Thoracic aorta (tissue), 2 donors: ENCODE results near the gene MGLL. TPM values are rescaled to one million over a fixed set of nuclear protein-coding genes. Genes with fewer than 3 reads are reported as not detected.
A peak's percentile ranks its signal among the peaks of the same experiment; 100 is the strongest.

ENCODE experiments used
- ATAC-seq: fragments of 150-250 bp; one replicate; pipeline ENCODE4 v1.8.0; 2017; ENCODE audit warnings: low read depth; ENCODE audit not compliant: insufficient number of reproducible peaks, low FRiP score
- DNase-seq: peaks from one replicate; pipeline ENCODE4 v3.0.0-alpha.2; 2020; ENCODE audit warnings: low spot score
- H3K27ac ChIP-seq, 2 donors: fragments of 200-600 bp; sonication (generic); 1 replicate in 1 of 2; 2 replicates in 1 of 2; pipeline ENCODE4 v1.5.1; 2016; ENCODE audit warnings: mild to moderate bottlenecking in 2 of 2, moderate library complexity in 2 of 2
- H3K27me3 ChIP-seq: fragments of 200-600 bp; sonication (generic); replicated peaks from 2 replicates; pipeline ENCODE4 v1.6.0; 2016; ENCODE audit warnings: mild to moderate bottlenecking; ENCODE audit not compliant: insufficient read depth
- H3K36me3 ChIP-seq: fragments of 200-600 bp; sonication (generic); one replicate; pipeline ENCODE4 v1.5.1; 2016
- H3K4me1 ChIP-seq, 2 donors: fragments of 200-600 bp; sonication (generic); 1 replicate in 1 of 2; 2 replicates in 1 of 2; pipeline versions ENCODE4 v1.5.1 to v1.6.0; 2016; ENCODE audit warnings: low read depth in 2 of 2, mild to moderate bottlenecking in 1 of 2; ENCODE audit not compliant: control insufficient read depth in 1 of 2
- H3K4me3 ChIP-seq: fragments of 200-600 bp; sonication (generic); 2 replicates; pipeline ENCODE4 v1.5.1; 2016; ENCODE audit warnings: mild to moderate bottlenecking
- H3K9me3 ChIP-seq: fragments of 200-600 bp; sonication (generic); 2 replicates; pipeline ENCODE4 v1.5.1; 2016
- total RNA-seq, 2 donors: library from RNA; depleted of rRNA; stranded (reverse); fragments of >200 nt; gene quantifications; one replicate each; pipeline versions ENCODE4 v1.1.0 to v1.2.3, GENCODE V29; 2016
- TF ChIP-seq, protein P1 (sequence below): fragments of 200-600 bp; sonication (generic); IDR thresholded peaks from one replicate; pipeline ENCODE4 v1.5.1; 2019; ENCODE audit warnings: antibody characterized with exemption

The MGLL gene
- total RNA-seq, 2 donors from 2014 or later = 57.6 to 71.8 TPM

DNA sequence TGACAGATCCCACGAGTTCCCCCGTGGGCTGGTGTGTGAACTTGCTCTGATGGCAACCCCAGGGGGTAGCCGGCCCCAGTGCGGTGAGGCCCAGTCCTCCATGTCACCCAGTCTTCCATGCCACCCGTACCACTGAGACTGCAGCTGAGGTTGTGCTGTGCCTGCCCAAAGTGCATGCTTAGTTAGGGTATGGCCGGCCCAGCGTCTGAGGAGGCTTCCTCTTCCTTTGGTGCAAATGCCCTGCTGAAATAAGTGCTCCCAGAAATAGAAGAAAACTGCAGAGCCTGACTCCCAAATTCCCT lies 31.5 kb downstream of the MGLL start:
- no peak for ATAC-seq
- peaks cover 32 to 63% of the 10 kb centered on the region in 2 donors for H3K4me1 ChIP-seq

DNA sequence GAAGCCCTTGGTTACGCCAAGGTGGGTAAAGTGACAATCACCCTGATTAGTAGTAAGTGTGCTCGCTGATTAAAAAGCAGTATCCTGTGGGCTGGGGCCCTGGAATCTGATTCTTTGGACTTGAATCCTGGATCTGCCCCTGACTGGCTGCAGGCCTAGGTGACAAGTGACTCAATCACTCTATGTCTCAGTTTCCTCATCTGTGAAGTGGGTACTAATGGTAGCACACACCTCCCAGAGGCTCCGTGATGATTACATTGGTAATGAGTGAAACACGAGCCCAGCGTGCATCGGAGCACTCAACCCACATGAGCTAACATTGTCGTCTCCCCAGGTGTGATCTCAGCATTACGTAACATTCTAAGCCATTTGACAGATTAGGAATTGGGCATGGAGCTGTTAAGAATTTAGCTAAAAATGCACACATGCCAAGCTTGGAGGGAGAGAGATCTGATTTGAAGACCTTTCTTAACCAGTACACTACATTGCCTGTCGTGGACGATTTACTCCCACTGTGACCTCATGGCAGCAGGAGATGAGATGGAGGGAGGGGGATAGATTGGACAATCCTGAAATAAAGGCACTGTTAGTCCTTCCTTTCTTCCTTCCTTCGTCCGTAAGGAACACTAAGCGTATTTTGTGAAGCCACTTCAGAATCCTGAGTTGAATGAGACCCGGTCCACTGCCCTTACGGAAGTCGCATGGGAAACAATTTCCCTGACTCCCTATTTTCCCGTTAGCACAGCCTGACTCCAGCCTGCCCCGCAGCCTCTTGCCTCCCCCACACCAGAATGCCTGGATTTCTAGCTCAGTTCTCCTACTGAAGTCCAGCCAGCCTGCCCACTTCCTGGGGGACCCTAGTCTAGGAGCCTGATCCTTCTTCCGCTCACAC lies 32.1 kb downstream of the MGLL start:
- no peak for ATAC-seq
- Histone ChIP-seq H3K4me1 (peaks cover 32 to 69% of the 10 kb centered on the region in 2 donors), H3K9me3 (no peaks in the 10 kb centered on the region), H3K4me3 (no peak overlapping the region), H3K36me3 (no peaks in the 10 kb centered on the region), H3K27me3 (no peaks in the 10 kb centered on the region), H3K27ac (peak overlapping the region; percentile 27 to 35)
- TF ChIP-seq, protein P1, sequence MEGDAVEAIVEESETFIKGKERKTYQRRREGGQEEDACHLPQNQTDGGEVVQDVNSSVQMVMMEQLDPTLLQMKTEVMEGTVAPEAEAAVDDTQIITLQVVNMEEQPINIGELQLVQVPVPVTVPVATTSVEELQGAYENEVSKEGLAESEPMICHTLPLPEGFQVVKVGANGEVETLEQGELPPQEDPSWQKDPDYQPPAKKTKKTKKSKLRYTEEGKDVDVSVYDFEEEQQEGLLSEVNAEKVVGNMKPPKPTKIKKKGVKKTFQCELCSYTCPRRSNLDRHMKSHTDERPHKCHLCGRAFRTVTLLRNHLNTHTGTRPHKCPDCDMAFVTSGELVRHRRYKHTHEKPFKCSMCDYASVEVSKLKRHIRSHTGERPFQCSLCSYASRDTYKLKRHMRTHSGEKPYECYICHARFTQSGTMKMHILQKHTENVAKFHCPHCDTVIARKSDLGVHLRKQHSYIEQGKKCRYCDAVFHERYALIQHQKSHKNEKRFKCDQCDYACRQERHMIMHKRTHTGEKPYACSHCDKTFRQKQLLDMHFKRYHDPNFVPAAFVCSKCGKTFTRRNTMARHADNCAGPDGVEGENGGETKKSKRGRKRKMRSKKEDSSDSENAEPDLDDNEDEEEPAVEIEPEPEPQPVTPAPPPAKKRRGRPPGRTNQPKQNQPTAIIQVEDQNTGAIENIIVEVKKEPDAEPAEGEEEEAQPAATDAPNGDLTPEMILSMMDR = no peak
- no peak for DNase-seq

More for the DNA sequence above, 31.5 kb downstream of the MGLL start:
- TF ChIP-seq, protein P1 = no peak
- H3K27ac ChIP-seq = peak overlapping the region; percentile 27 to 35
- no peak overlapping the region for H3K4me3 ChIP-seq
- no peaks in the 10 kb centered on the region for H3K36me3 ChIP-seq
- DNase-seq = no peak
- H3K9me3 ChIP-seq = no peaks in the 10 kb centered on the region
- H3K27me3 ChIP-seq = no peaks in the 10 kb centered on the region

DNA sequence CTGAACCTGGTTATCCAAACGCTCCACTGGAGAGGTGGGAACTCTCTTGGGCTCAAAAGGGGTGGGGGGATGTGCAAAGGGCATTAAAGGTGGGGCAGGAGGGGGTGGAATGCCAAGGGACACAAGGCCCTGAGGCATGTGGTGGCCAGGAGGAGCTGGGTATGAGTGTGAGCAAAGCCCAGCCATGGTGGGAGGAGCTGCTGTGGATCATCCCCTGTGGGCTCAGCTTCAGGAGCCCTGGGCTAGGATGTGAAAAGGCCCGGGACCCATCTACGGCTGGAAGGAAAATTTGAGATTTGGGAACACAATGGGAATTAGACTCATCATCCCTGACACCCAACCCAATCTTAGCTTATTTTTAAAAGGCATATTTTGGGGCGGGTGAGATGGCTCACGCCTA lies 33.3 kb downstream of the MGLL start:
- Histone ChIP-seq H3K36me3 (no peaks in the 10 kb centered on the region), H3K9me3 (no peaks in the 10 kb centered on the region), H3K27ac (peak overlapping the region; percentile 71 to 85), H3K4me1 (peaks cover 32 to 72% of the 10 kb centered on the region in 2 donors), H3K4me3 (no peak overlapping the region), H3K27me3 (no peaks in the 10 kb centered on the region)
- TF ChIP-seq, protein P1 = no peak
- ATAC-seq = no peak
- no peak for DNase-seq

DNA sequence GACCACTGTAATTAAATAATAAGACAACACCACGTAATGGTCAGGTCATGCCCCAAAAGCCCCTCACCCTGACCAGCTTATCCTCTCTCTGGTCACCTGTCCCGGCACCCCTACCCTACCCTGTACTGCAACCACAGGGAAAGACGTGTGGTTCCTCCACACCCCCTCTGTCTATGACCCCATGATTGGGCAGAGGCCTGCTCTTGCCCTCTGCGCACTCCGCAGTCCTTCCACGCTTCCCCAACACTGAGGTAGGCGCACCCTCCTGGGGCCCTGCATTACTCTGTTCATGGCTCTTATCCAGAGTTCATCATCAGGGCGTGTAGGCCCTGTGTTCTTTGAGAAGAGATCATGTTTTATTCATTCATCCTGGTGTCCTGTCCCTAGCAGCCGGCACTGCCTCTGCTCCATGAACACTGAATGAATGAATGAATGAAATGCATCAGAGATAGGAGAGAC lies 33.8 kb downstream of the MGLL start:
- TF ChIP-seq, protein P1 = no peak
- Histone ChIP-seq H3K9me3 (no peaks in the 10 kb centered on the region), H3K27ac (peak overlapping the region; percentile 71 to 85), H3K27me3 (no peaks in the 10 kb centered on the region), H3K36me3 (no peaks in the 10 kb centered on the region), H3K4me3 (no peak overlapping the region), H3K4me1 (peaks cover 32 to 70% of the 10 kb centered on the region in 2 donors)
- ATAC-seq (no peak), DNase-seq (no peak)

DNA sequence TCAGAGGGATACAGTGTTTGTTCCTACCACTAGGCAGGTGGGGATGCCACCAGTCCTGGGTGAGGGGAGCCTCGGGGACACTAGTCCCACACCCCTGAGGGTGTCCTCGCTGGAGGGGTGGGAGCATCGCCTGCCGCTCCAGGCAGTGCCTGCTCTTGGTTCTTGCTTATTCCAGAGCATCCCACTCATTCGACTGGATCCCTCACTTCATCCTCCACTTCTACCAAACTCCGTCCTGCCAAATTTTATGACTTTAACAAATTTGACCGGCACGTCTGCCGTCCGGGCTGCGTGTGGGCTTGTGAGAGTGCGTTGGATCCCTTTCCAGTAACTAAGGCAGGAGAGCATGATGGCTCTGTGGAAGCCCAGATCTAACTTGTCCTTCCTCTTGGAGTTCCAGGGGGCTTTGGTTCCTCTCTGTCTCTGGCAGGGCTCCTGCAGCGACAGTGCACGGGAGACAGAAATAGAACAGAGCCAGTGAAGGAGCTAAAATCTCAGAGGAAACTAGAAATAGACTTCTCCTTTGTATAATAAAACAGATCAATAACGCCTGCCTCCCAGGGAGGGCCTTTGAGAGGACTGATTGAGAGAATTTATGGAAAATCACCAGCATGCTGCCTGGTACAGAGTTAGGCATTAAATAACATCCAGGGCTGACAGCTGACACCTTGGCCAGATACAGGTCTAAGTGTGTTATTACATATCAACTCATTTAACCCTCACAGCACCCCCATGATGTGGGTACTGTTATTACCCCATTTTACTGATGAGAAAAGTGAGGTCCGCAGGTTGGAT lies 34.5 kb downstream of the MGLL start:
- Histone ChIP-seq H3K4me1 (peaks cover 28 to 63% of the 10 kb centered on the region in 2 donors), H3K27ac (peak overlapping the region; percentile 71 to 85), H3K27me3 (no peaks in the 10 kb centered on the region), H3K36me3 (no peaks in the 10 kb centered on the region), H3K9me3 (no peaks in the 10 kb centered on the region), H3K4me3 (peak overlapping the region; percentile 52)
- ATAC-seq (no peak), DNase-seq (no peak)
- TF ChIP-seq, protein P1 = no peak
